GM18499 (cell line): ENCODE data around the gene MSLN.
"Not testable (repeated sequence)": the region's sequence is repeated elsewhere in the genome, so short reads cannot be mapped to it uniquely, and the experiment has no call there.

Experiments used
- ATAC-seq: cut with Tn5 transposase; IDR thresholded peaks from one replicate; pipeline ENCODE4 v1.9.1; 2021; ENCODE audit warnings: moderate number of reproducible peaks; ENCODE audit not compliant: insufficient read depth, unreplicated experiment

Gene MSLN

DNA sequence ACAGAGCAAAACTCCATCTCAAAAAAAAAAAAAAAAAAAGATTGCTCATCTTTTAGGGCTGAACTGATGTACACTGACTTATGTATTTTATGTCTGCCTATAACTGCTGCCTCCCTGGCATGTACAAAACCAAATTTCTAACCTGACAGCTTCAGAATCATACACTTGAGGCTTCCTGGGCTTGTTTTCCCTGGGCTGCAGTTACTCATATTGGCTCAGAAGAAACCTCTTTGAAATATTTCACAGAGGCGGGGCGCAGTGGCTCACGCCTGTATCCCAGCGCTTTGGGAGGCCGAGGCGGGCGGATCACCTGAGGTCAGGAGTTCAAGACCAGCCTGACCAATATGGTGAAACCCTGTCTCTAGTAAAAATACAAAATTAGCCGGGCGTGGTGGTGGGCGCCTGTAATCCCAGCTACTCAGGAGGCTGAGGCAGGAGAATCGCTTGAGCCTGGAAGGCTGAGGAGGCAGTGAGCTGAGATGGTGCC is 6.4 kb upstream of the MSLN start:
- not testable (repeated sequence) for ATAC-seq

DNA sequence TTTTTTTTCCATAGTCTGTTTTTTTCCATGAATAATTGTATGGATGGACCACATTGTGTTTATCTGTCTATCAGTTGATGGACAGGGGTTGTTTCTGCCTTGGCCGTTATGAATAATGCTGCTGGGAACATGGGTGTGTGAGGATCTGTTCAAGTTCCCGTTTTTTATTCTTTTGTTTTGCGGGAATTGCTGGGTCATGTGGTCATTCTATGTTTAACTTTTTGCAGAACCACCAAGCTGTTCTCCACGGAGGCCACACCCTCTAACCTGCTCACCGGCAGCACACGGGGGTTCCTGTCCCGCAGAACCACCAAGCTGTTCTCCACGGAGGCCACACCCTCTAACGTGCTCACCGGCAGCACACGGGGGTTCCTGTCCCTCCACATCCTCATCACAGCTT is 5.9 kb upstream of the MSLN start:
- no peak for ATAC-seq

DNA sequence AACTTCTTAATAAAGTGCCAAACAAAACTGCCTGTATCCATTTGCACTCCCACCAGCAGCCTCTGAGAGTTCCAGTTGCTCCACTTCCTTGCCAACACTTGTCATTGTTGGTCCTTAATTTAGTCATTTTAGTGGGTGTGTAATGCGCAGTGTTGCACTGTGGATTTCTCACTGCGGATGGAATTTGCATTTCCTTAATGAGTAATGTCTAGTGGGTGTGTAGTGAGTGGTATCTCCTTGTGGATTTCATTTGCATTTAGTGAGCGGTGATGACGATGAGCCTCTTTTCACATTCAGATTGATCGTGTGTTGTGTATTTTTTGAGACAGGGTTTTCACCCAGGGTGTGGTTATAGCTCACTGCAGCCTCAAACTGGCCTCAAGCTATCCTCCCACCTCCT is 4.1 kb upstream of the MSLN start:
- no peak for ATAC-seq

DNA sequence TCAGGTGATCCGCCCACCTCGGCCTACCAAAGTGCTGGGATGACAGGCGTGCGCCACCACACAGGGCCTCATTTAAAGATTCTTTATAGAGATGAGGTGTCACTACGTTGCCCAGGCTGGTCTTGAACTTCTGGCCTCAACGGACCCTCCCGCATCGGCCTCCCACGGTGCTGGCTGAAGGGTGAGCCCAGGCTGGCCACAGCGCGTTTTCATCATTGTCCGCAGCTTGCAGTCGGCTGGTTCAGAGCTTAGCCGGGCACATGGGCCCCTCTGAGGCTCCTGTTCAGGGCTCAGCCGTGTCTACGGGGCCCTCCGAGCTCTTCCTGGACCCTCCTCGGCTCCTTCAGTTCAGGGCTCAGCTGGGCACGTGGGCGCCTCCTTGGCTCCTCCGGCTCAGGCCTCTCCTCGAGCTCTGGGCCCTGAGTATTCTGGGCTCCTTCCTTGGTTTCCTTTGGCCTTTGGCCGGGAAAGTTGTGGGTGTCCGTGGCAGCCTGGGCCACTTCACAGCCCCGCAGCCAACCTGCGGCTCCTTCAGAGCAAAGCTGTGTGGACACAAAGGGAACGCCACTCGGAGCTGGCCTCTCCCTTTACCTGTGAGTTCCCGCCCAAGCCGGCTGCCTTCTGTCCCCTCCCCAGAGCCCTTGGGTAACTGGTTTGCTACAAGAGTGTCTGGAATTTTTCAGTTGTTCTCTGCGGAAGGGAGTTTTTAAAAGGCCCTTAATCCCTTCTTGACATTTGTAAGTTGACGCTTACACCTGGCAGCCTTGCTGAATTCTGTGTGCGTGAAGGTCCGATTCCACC is 1.2 kb upstream of the MSLN start:
- ATAC-seq: no peak

DNA sequence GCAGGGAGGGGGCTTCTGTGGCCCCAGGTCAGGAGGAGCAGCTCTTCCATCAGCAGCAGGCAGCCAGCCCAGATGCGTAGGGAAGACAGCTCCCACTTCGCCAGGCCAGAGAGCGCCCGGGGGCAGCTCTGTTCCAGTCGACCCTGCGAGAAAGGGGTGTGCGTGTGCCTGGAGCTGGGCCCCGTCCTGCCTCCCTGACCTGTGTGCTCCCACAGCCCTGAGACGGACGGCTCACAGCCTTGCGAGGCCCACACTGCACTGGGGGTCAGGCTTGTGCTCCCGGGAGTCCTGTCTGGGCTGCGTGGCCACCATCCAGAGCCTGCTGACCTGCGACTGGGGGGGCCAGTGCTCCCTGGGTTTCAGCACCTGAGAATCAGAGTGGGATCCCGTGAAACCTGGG is 469 bp upstream of the MSLN start:
- no peak for ATAC-seq

DNA sequence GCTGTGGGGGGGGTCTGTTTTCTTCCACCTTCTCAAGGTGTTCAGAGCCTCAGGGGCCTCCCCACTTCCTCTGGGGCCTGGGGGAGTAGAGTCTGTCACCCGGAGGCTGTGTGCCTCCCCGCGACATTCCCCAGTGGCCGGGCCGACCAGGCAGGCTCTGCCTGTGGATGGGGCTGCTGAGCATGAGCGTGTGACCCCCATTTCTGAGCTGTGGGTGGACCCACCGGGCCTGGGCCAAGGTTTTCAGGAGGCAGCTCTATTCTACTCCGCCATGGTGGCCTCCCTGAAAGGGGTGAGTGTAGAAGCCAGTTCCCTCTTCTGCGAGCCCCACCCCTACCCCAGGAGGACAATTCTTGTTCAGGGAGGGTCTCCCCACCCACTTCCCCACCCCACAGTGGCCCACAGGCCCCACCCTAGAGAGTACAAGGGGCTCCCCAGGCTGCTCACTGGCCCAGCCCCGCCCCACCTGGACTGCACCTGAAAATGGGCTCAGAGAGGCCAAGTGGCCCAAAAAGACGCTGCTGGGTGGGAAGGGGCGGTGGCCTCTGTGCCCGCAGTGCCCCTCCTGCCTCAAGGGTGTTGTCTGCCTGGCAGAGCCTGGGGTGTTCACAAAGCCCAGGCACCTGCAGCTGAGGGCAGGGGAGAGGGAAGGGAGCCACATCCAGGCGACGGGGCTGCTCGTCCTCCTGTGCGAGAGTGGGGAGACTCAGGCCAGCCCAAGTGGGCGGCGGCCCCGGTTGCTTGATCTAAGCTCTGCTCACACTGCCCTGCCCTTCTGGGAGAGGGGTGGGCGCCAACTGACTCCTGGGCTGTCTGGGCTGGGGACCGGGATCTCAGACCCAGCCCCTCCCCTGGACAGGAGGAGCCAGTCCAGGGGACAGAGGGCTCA is 1.3 kb downstream of the MSLN start:
- no peak for ATAC-seq

DNA sequence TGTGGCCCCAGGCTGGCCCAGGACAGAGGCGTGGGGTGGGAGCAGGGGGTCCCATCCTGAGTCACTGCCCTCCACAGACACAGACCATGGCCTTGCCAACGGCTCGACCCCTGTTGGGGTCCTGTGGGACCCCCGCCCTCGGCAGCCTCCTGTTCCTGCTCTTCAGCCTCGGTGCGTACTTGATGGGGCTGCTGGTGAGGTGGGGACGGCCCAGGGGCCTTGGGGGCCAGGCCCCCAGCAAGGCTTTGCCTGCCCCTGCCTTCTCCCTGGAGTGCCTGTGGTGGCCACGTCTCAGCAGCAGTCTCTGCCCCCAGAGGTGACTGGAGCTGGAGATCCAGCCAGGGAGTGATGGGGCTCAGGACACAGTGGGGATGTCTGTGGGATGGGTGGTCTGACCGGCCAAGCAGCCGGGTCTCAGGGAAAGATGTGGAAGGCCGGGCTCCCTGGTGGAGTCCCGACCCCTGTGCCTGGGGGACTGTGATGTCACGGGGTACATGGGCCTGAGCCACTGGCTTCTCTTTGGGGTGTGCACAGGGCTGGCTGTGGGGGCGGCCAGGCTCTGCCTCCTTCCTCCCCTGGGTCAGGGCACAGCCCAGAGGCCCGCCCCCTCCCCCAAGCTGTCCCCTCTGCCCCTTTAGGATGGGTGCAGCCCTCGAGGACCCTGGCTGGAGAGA is 2.2 kb downstream of the MSLN start:
- no peak for ATAC-seq

DNA sequence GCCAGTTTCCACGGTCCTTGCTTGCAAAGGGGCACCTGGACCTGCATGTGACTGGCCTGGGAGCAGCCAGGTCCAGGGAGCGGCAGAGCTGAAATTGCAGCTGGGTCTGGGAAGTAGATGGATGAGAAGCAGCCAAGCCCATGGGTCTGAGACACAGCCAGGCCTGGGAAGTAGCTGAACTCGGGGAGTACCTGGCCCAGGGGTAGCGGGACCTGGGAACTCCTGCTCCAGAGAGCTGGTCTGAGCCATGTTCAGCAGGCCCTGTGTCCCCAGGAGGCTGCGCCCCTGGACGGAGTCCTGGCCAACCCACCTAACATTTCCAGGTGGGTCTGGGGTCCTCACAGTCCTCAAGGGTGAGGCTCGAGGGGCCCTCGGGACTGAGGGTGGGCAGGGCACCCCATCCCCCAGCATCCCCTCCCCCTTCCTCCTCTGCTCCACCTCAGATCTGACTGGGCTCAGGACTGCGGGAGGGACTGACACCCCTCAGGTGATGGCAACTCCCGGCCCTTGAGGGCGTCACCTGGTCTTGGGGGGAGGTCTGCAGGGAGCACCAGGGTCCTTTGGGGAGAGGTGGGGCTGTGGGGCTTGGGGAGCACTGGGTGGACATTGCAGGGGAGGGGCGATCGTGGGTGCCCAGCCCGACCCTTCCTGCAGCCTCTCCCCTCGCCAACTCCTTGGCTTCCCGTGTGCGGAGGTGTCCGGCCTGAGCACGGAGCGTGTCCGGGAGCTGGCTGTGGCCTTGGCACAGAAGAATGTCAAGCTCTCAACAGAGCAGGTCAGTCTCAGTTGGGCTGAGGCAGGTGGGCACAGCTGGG is 3.0 kb downstream of the MSLN start:
- ATAC-seq: no peak

DNA sequence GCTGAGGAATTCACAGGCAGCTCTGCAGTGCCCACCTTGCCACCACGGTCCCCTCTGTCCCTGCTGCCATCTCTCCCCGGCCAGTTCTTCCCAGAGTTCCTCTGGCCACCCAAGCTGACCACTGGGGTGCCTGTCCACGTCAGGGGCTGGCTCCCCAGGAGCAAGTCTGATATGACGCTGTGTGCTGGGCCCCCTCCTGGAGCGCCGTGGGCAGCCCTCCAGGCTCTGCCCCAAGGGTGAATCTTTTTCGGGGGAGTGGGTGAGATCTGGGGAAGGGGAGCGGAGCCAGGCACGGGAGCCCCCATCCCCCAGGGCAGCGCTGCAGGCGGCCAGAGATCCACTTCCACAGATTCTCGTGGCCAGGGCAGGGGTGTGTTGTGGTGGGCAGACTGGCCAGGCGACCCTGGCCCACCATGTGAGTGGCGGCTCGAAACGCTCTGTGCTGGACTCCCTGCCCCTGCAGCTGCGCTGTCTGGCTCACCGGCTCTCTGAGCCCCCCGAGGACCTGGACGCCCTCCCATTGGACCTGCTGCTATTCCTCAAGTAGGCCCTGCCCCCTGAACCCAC is 3.7 kb downstream of the MSLN start:
- no peak for ATAC-seq

DNA sequence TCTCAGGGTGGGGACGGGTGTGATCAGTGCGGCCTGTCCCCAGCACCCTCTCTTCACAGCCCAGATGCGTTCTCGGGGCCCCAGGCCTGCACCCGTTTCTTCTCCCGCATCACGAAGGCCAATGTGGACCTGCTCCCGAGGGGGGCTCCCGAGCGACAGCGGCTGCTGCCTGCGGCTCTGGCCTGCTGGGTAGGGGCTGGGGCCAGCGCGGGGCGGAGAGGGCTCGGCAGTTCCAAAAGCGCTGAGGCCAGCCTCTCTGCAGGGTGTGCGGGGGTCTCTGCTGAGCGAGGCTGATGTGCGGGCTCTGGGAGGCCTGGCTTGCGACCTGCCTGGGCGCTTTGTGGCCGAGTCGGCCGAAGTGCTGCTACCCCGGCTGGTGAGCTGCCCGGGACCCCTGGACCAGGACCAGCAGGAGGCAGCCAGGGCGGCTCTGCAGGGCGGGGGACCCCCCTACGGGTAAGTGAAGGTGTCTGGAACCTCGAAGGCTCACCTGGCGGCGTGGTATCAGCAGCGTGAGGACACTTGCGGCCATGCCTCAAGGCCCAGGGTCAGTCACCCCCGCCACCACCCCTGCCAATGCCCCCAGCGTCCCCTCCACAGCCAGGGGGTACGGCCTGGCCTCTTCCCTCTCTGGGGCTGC is 4.4 kb downstream of the MSLN start:
- no peak for ATAC-seq

DNA sequence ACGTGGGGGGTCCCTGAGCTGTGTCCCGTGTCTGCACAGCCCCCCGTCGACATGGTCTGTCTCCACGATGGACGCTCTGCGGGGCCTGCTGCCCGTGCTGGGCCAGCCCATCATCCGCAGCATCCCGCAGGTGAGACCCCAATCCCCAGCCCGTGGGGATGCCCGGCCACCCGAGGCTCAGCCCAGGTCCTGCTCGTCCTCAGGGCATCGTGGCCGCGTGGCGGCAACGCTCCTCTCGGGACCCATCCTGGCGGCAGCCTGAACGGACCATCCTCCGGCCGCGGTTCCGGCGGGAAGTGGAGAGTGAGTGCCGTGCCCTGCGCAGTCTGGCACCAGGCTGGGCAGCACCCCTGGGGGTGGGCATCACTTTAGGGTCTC is 4.9 kb downstream of the MSLN start:
- ATAC-seq: no peak

DNA sequence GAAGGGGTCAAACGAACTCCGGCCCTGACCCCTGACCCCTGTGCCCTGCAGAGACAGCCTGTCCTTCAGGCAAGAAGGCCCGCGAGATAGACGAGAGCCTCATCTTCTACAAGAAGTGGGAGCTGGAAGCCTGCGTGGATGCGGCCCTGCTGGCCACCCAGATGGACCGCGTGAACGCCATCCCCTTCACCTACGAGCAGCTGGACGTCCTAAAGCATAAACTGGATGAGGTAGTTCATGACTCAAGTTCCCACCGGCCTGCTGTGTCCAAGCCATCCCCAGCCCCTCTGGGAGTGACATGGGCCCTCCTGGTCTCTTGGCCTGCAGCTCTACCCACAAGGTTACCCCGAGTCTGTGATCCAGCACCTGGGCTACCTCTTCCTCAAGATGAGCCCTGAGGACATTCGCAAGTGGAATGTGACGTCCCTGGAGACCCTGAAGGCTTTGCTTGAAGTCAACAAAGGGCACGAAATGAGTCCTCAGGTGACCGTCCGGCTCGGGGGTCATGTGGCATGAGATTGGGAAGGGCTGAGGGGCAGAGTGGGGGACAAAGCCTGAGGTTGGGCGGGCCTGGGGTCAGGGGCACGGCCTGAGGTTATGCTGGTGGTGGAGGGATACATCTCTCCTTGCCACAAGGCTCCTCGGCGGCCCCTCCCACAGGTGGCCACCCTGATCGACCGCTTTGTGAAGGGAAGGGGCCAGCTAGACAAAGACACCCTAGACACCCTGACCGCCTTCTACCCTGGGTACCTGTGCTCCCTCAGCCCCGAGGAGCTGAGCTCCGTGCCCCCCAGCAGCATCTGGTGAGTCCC is 5.7 kb downstream of the MSLN start:
- ATAC-seq: no peak

DNA sequence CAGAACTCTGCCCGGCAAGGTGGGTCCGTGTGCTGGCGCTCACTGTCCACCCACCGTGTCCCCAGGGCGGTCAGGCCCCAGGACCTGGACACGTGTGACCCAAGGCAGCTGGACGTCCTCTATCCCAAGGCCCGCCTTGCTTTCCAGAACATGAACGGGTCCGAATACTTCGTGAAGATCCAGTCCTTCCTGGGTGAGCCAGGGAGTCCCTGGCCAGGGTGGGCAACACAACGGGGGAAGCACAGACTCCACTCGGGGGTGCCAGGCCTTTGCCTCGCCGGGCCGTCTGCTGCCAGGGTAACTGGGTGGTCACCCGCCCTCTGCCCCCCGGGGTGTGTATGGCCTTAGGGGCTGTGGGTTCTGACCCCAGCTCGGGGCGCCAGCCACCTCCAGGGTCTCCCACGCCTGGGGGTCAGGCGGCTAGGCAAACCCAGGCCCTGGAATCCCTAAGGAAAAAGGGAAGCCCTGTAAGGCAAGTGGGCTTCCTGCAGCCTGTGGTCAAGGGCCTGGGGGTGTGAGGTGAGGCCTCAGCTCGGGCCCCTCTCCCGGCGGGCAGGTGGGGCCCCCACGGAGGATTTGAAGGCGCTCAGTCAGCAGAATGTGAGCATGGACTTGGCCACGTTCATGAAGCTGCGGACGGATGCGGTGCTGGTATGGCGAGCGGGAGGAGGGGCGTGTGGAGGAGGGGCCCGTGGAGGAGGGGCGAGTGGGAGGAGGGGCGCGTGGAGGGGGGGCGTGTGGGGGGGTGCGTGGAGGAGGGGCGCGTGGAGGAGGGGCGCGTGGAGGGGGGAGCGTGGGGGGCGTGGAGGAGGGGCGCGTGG is 6.5 kb downstream of the MSLN start:
- ATAC-seq: no peak

DNA sequence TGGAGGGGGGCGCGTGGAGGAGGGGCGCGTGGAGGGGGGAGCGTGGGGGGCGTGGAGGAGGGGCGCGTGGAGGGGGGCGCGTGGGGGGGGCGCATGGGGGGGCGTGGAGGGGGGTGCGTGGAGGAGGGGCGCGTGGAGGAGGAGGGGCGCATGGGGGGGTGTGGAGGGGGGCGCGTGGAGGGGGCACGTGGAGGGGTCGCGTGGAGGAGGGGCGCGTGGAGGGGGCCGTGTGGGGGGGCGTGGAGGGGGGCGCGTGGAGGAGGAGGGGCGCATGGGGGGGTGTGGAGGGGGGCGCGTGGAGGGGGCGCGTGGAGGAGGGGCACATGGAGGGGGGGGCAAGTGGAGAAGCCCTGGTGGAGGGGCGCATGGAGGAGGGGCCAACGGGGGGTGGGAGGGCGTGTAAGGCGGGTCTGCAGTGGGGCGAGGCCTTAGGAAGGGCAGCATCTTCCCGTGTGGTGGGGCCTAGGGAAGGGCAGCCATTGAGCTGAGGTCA is 7.3 kb downstream of the MSLN start:
- no peak for ATAC-seq

DNA sequence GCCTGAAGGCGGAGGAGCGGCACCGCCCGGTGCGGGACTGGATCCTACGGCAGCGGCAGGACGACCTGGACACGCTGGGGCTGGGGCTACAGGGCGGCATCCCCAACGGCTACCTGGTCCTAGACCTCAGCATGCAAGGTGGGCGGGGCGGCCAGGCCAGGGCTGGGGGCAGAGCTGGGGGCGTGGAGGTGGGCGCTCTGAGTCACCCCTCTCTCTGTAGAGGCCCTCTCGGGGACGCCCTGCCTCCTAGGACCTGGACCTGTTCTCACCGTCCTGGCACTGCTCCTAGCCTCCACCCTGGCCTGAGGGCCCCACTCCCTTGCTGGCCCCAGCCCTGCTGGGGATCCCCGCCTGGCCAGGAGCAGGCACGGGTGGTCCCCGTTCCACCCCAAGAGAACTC is 7.9 kb downstream of the MSLN start:
- no peak for ATAC-seq

DNA sequence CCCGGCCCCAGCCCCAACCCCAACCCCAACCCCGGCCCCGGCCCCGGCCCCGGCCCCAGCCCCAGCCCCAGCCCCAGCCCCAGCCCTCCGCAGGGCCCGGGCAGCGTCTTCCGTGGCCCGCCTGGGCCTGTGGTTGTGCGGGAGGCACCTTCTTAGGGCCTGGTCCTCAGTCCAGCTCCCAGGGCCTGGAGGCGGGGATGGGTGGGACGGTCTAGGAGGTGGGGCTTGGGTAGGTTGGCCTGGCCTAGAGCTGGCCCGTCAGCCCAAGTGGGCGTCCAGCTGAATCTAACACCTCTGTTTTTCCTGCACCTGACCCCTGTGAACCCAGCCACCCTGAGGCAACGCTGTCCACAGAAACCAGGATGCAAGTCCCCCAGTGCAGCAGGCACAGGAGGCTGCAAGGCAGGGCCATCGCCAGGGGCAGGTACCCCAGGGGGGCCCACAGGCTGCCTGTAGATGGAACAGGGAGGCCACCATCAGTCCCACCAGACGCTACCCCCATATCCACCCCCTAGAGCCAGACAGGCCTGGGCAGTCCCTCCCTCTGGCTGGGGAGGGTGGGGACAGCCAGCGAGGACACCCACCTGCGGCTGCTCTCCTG is 8.8 kb downstream of the MSLN start:
- ATAC-seq: no peak

DNA sequence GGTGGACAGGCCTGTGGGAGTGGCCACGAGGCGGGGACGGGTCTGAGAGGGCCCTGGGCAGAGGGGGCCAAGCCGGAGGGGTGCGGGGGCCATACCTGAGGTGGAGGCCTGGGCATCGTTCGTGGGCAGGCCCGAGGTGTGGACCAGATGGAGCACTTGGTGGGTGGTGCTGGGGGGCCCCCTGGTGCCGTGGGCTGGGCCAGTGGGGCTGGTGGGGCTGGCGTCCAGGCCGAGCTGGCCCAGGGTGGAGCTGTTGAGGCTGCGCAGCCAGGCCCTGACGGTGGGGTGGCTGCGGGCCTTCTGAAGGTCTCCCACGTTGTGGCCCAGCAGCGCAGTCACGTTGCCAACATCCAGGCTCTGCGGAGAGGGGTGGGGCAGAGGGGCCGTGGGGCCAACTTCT is 9.4 kb downstream of the MSLN start:
- ATAC-seq: no peak
